Activated CD4-positive, alpha-beta memory T cell treated with anti-CD3 and anti-CD28 coated beads for 36 hours (primary cell): ENCODE measurements around the gene IRF1. TPM values are rescaled to one million over a fixed set of nuclear protein-coding genes. Genes with fewer than 3 reads are reported as not detected.

ENCODE experiments used
- CTCF ChIA-PET: fragments of 350-600 bp; sonication (Branson Sonifier 250); formaldehyde crosslinking; loops from one replicate; lab custom pipeline; 2021; ENCODE audit warnings: antibody characterized with exemption, inconsistent platforms; lab: Charles Lee
- POLR2A ChIA-PET: fragments of 350-600 bp; sonication (Branson Sonifier 250); formaldehyde crosslinking; loops from one replicate; lab custom pipeline; 2021; ENCODE audit warnings: antibody characterized with exemption; lab: Charles Lee
- DNase-seq: peaks from one replicate; pipeline ENCODE4 v3.0.0-alpha.2; 2020
- H3K27ac Mint-ChIP-seq: one replicate; pipeline ENCODE4 v1.8.0; 2021; ENCODE audit warnings: mixed read lengths
- H3K27me3 Mint-ChIP-seq: one replicate; pipeline ENCODE4 v1.8.0; 2021; ENCODE audit warnings: mixed read lengths
- H3K36me3 Mint-ChIP-seq: one replicate; pipeline ENCODE4 v1.8.0; 2021; ENCODE audit warnings: mixed read lengths
- H3K4me1 Mint-ChIP-seq: one replicate; pipeline ENCODE4 v1.8.0; 2021; ENCODE audit warnings: low read depth, mixed read lengths
- H3K4me3 Mint-ChIP-seq: one replicate; pipeline ENCODE4 v1.8.0; 2021; ENCODE audit warnings: mild to moderate bottlenecking, mixed read lengths
- H3K9me3 Mint-ChIP-seq: one replicate; pipeline ENCODE4 v1.8.0; 2021; ENCODE audit warnings: mixed read lengths
- intact Hi-C: fragments of 100-400 bp; cut with micrococcal nuclease; formaldehyde crosslinking; loops from one replicate; pipeline ENCODE4 v1.15.1; 2023
- total RNA-seq, 2 experiments: library from RNA; stranded (reverse); gene quantifications; one replicate each; pipeline ENCODE4 v1.2.3, GENCODE V29; 2021

The IRF1 gene
- total RNA-seq, 2 experiments from 2014 or later, result 104 to 106 TPM

DNA sequence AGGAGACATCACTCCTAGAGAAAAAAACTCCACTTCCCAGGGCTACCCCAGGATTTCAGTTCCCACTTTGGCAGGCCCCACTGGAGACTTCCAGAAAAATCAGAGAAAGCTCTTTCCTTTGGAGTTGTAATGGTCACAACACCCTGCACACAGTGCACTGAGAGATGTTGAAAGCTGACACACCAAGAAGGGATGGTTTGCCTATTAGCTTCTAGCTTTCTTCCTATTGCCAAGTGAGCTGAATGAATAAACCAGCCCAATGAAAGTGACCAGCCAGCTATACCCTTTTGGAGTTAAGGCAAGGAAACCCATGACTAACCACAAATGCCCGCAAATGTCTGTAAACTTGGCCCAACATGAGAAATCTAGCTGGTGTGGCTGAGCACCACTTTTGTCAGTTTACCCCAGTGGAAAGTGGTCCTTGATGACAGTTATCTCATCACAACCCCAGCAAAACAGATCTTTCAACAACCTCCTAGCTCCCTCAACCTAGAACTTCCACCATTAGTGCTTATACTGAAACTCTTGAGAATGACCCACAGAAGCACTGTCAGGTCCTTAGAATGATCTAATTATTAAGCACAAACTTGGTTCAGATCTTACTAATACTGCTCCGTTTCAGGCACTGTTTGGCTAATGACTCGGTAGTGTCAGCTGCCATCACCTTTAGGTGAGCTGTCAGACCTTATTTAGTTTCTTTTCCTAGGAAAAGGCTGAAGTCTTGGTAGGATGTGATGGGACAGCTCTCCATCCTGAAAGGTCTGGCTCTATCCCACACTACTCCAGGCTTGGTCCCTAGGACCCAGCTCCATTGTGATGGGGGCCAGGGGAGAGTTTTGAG lies 11.2 kb downstream of the IRF1 start:
- no peaks in the 10 kb centered on the region for H3K9me3 Mint-ChIP-seq
- no peaks in the 10 kb centered on the region for H3K27me3 Mint-ChIP-seq
- POLR2A ChIA-PET, result interaction anchor here (0.6 to 15.2 kb wide), 26 partner anchors 8 to 288 kb away, joined by 3 to 361 read pairs (median 4); partner anchors contain the start of gene IRF1
- peaks cover 68% of the 10 kb centered on the region for H3K4me1 Mint-ChIP-seq
- intact Hi-C loops, result no loop called here
- CTCF ChIA-PET, result interaction anchor here (0.6 to 5.3 kb wide), 14 partner anchors 9 to 93 kb away, joined by 3 to 36 read pairs (median 11); partner anchors contain the start of gene IRF1
- peak overlapping the region; percentile 28 for H3K4me3 Mint-ChIP-seq
- DNase-seq, result no peak
- peak overlapping the region; percentile 87 for H3K27ac Mint-ChIP-seq
- H3K36me3 Mint-ChIP-seq, result peaks cover 16% of the 10 kb centered on the region

DNA sequence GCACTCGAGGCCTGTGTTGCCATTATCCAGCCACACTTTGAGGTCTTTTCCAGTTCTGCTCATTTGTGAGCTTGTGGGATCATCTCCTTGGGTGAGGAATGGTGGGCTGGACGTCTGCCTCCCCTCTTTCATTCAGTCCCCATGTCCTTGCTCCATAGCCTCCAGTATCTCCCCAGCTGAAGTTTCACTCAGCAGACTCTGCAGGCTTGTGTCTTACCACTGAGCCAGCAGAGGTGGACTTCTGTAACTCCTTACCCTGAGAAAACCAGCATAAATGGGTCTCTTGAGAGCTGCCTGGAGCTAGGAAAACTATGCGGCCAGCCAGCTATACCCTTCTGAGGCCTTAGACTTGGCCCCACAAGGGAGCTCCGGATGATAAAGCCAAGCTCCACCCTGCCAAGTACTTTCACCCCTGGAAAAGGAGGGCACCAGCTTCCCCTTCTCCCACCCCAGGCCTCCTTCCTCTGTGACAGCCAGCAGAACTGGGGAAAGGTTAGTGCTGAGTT lies 12.2 kb downstream of the IRF1 start:
- Mint-ChIP-seq H3K9me3 (no peaks in the 10 kb centered on the region), H3K4me1 (peaks cover 66% of the 10 kb centered on the region), H3K4me3 (no peak overlapping the region), H3K27me3 (no peaks in the 10 kb centered on the region), H3K27ac (peak overlapping the region; percentile 87), H3K36me3 (peaks cover 8% of the 10 kb centered on the region)
- POLR2A ChIA-PET, result interaction anchor here (0.6 to 15.2 kb wide), 17 partner anchors 9 to 90 kb away, joined by 3 to 361 read pairs (median 9); partner anchors contain the start of gene IRF1
- no peak for DNase-seq
- intact Hi-C loops, result no loop called here
- CTCF ChIA-PET, result interaction anchor here (0.9 to 5.3 kb wide), 13 partner anchors 10 to 92 kb away, joined by 3 to 36 read pairs (median 8); partner anchors contain the start of gene IRF1

DNA sequence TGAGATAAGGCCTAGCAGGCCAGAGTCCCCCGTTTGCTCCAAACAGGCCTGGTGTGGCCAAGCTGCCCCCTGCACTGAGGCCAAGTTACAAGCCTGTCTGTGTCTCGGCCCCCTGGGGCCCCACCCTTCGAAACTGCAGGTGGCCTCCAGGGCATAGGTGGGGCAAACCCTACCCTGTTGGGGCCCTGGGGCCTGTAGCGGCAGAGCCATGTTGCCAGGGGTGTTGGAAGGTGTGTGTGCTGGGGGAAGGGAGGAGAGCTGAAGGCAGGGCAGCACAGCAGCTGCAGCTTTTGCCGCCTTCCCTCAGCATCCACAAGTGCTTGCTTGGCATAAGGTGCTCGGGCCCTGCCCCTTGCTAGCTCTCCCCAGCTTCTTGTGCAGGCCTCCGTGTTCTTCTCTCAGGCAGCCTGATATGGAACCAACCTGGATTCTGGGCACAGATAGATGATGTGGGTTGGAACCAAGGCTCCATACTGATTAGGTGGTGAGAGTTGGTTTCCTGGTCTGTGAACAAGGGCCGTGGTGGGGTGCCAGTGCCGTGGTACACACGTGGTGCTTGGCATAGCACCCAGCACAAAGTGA lies 12.7 kb downstream of the IRF1 start:
- H3K9me3 Mint-ChIP-seq, result no peaks in the 10 kb centered on the region
- ChIA-PET POLR2A (interaction anchor here (0.7 to 15.2 kb wide), 14 partner anchors 10 to 89 kb away, joined by 3 to 361 read pairs (median 12); partner anchors contain the start of gene IRF1), CTCF (interaction anchor here (0.9 to 5.3 kb wide), 10 partner anchors 10 to 91 kb away, joined by 3 to 36 read pairs (median 11); partner anchors contain the start of gene IRF1)
- H3K27ac Mint-ChIP-seq, result peak overlapping the region; percentile 74
- H3K4me3 Mint-ChIP-seq, result no peak overlapping the region
- H3K27me3 Mint-ChIP-seq, result no peaks in the 10 kb centered on the region
- peak; percentile 29 for DNase-seq
- intact Hi-C loops, result no loop called here
- H3K36me3 Mint-ChIP-seq, result peaks cover 2% of the 10 kb centered on the region
- peaks cover 69% of the 10 kb centered on the region for H3K4me1 Mint-ChIP-seq

GRCh38 chr5:132476876-132477781 lies 13.4 kb downstream of the IRF1 start:
- peak overlapping the region; percentile 74 for H3K27ac Mint-ChIP-seq
- H3K9me3 Mint-ChIP-seq, result no peaks in the 10 kb centered on the region
- H3K27me3 Mint-ChIP-seq, result no peaks in the 10 kb centered on the region
- no peak for DNase-seq
- peaks cover 73% of the 10 kb centered on the region for H3K4me1 Mint-ChIP-seq
- CTCF ChIA-PET, result interaction anchor here (0.9 to 5.3 kb wide), 7 partner anchors 11 to 91 kb away, joined by 3 to 36 read pairs (median 5); no protein-coding TSS in a partner anchor
- no peaks in the 10 kb centered on the region for H3K36me3 Mint-ChIP-seq
- intact Hi-C loops, result no loop called here
- H3K4me3 Mint-ChIP-seq, result no peak overlapping the region
- POLR2A ChIA-PET, result interaction anchor here (0.7 to 15.2 kb wide), 10 partner anchors 11 to 88 kb away, joined by 3 to 361 read pairs (median 20); partner anchors contain the start of gene IRF1

- H3K9me3 Mint-ChIP-seq, result no peaks in the 10 kb centered on the region
- H3K27me3 Mint-ChIP-seq, result no peaks in the 10 kb centered on the region
- H3K27ac Mint-ChIP-seq, result no peak overlapping the region
- H3K4me3 Mint-ChIP-seq, result no peak overlapping the region
- intact Hi-C loops, result no loop called here
- ChIA-PET CTCF (interaction anchor here (1.1 to 5.3 kb wide), 2 partner anchors 40 to 90 kb away, joined by 3 to 25 read pairs; no protein-coding TSS in a partner anchor), POLR2A (interaction anchor here (1.1 to 13.7 kb wide), 3 partner anchors 10 to 17 kb away, joined by 4 to 252 read pairs (median 72); partner anchors contain the start of gene IRF1)
- peaks cover 77% of the 10 kb centered on the region for H3K4me1 Mint-ChIP-seq
- H3K36me3 Mint-ChIP-seq, result no peaks in the 10 kb centered on the region
- DNase-seq, result no peak
Observed at GRCh38 chr5:132475987-132476875, 14.3 kb downstream of the IRF1 start.

DNA sequence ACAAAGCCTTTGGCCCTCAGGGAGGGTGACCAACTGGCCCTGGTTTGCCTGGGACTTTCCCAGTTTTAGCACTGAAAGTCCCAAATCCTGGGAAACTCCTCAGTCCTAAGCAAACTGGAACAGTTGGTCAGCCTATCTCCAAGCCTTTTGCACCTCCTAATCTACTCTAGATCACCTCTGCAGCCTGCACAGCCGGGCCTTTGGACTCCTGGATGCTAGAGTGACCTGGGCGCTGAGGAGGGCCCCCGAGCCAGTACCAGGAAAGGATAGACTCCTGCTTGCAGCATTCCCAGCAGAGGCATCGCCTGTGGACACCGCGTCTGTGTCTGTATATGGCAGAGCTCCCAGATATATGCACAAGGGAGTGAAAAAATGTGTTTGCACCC lies 15.1 kb downstream of the IRF1 start:
- Mint-ChIP-seq H3K4me1 (peaks cover 79% of the 10 kb centered on the region), H3K4me3 (no peak overlapping the region), H3K36me3 (no peaks in the 10 kb centered on the region), H3K27me3 (no peaks in the 10 kb centered on the region), H3K27ac (no peak overlapping the region), H3K9me3 (no peaks in the 10 kb centered on the region)
- DNase-seq, result peak; percentile 5
- CTCF ChIA-PET, result interaction anchor here (1.0 kb wide), 2 partner anchors 55 to 89 kb away, joined by 3 to 5 read pairs; no protein-coding TSS in a partner anchor
- intact Hi-C loops, result no loop called here
- POLR2A ChIA-PET, result interaction anchor here (1.1 to 13.7 kb wide), 3 partner anchors 9 to 49 kb away, joined by 3 to 252 read pairs (median 5); partner anchors contain the start of gene IRF1

DNA sequence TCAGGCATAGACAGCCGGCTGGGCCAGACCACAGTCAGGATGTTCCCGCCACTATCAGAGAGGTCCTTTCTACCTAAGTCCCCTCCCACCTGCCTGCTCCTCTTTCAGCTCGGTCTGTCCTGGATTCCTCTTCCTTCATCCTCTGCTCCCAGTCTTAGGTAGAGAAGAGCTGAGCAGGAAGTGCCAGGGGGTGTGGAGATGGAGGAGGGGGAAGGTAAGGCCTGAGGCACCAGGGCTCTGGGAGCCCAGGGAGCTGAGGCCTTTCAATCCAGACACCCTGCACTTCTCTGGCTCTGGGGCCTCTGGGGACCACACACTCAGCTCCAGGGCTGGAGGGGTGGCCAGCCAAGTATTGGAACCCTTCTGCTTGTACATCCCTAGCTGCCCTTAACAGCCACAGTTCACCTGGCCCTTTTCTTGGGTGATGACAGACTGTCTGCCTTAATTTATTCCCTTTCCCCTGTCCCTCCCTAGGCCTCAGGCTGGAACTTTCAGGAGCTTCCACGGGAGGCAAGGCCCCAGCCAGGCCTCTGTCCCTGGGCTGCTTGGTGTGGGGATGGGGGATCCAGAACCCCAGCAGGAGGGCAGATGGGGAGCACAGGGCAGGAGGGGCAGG lies 15.6 kb downstream of the IRF1 start:
- Mint-ChIP-seq H3K9me3 (no peaks in the 10 kb centered on the region), H3K27me3 (no peaks in the 10 kb centered on the region), H3K36me3 (no peaks in the 10 kb centered on the region), H3K27ac (peak overlapping the region; percentile 60), H3K4me3 (no peak overlapping the region), H3K4me1 (peaks cover 78% of the 10 kb centered on the region)
- peak; percentile 12 for DNase-seq
- intact Hi-C loops, result no loop called here
- POLR2A ChIA-PET, result interaction anchor here (1.1 to 13.7 kb wide), 3 partner anchors 9 to 48 kb away, joined by 3 to 252 read pairs (median 5); partner anchors contain the start of gene IRF1
- CTCF ChIA-PET, result interaction anchor here (1.0 kb wide), 3 partner anchors 49 to 89 kb away, joined by 3 to 5 read pairs (median 4); no protein-coding TSS in a partner anchor

DNA sequence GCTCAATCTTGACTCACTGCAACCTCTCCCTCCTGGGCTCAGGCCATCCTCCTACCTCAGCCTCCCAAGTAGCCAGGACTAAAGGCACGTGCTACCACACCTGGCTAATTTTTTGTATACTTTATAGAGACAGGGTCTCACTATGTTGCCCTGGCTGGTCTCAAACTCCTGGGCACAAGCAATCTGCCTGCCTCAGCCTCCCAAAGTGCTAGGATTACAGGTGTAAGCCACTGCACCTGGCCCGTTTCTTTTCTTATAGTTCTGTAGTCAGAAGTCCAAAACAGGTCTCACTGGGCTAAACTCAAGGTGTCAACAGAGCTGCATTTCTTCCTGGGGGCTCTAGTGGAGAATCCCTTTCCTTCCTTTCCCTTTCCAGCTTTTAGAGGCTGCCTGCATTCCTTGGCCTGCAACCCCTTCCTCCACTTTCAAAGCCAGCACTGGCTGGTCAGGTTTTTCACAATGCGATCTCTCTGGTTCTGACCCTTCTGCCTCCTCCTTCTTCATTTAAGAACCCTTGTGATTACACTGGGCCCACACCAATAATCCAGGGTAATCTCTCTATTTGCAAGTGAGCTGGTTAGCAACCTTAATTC lies 16.3 kb downstream of the IRF1 start:
- ChIA-PET POLR2A (interaction anchor here (1.7 to 13.7 kb wide), 4 partner anchors 8 to 48 kb away, joined by 5 to 252 read pairs (median 20); partner anchors contain the start of gene IRF1), CTCF (interaction anchor here (0.8 to 2.5 kb wide), 7 partner anchors 11 to 87 kb away, joined by 3 to 12 read pairs (median 4); no protein-coding TSS in a partner anchor)
- no peak overlapping the region for H3K4me3 Mint-ChIP-seq
- no peaks in the 10 kb centered on the region for H3K36me3 Mint-ChIP-seq
- peak; percentile 8 for DNase-seq
- peaks cover 78% of the 10 kb centered on the region for H3K4me1 Mint-ChIP-seq
- intact Hi-C loops, result no loop called here
- peak overlapping the region; percentile 60 for H3K27ac Mint-ChIP-seq
- H3K27me3 Mint-ChIP-seq, result no peaks in the 10 kb centered on the region
- no peaks in the 10 kb centered on the region for H3K9me3 Mint-ChIP-seq

- H3K4me1 Mint-ChIP-seq, result peaks cover 78% of the 10 kb centered on the region
Observed at GRCh38 chr5:132473668-132474067, 16.9 kb downstream of the IRF1 start.

More at GRCh38 chr5:132473668-132474067, 16.9 kb downstream of the IRF1 start:
- no peaks in the 10 kb centered on the region for H3K9me3 Mint-ChIP-seq
- POLR2A ChIA-PET, result interaction anchor here (0.7 to 13.7 kb wide), 6 partner anchors 8 to 63 kb away, joined by 3 to 252 read pairs (median 10); partner anchors contain the start of gene IRF1
- H3K4me3 Mint-ChIP-seq, result no peak overlapping the region
- H3K27ac Mint-ChIP-seq, result peak overlapping the region; percentile 91
- H3K36me3 Mint-ChIP-seq, result no peaks in the 10 kb centered on the region
- H3K27me3 Mint-ChIP-seq, result no peaks in the 10 kb centered on the region
- peak; percentile 10 for DNase-seq
- intact Hi-C loops, result loop anchor here (1.0 to 2.0 kb wide), 2 partner anchors 15 to 23 kb away; no protein-coding TSS in a partner anchor
- CTCF ChIA-PET, result interaction anchor here (0.8 to 2.5 kb wide), 6 partner anchors 12 to 87 kb away, joined by 3 to 12 read pairs (median 4); partner anchors contain the start of gene IRF1
